ENCODE measurements around the gene PATZ1. TPM values are rescaled to one million over a fixed set of nuclear protein-coding genes. Genes with fewer than 3 reads are reported as not detected.

Gene PATZ1
- total and polyA plus RNA-seq, 5 experiments from 2014 or later: 17.8 to 70.6 (median 34.2) TPM

GRCh38 chr22:31305194-31305593 lies 41.0 kb downstream of the PATZ1 start:
- Mint-ChIP-seq H3K36me3 (peaks cover 5 to 36% (median 7%) of the 10 kb centered on the region in 3 donors), H3K4me3 (no peak overlapping the region), H3K9me3 (no peaks in the 10 kb centered on the region), H3K27me3 (no peaks in the 10 kb centered on the region), H3K27ac (peak overlapping the region in 2 of 10 donors; percentile 16 to 28), H3K4me1 (peaks cover 27 to 61% (median 53%) of the 10 kb centered on the region in 4 donors)
- ATAC-seq (no peak), DNase-seq (no peak)
- POLR2A ChIA-PET: interaction anchor here (1.1 to 19.6 kb wide), 2 partner anchors 10 to 27 kb away, joined by 3 to 407 read pairs; partner anchors contain the start of gene PIK3IP1

DNA sequence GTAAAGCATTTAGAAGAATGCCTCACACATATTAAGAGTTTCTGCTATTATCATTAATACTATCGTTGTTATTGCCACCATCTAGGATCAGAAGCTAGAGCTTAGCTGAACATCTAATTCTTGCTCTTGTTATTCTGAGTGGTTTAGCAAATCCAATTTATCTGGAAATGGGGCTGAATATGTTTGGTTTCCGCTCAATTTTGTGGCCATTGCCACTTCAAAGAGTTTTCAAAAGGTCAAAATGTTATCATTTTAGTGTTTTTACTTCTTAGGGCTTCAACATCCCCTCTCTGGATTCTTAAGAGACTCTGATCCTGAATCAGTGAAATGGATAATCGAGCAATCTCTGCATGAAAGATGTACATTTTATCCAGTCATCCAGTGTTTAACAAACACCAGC lies 43.6 kb downstream of the PATZ1 start:
- POLR2A ChIA-PET: interaction anchor here (1.6 to 19.6 kb wide), 3 partner anchors 7 to 20 kb away, joined by 5 to 407 read pairs (median 407); partner anchors contain the start of gene PIK3IP1
- peaks cover 25 to 61% (median 57%) of the 10 kb centered on the region in 4 donors for H3K4me1 Mint-ChIP-seq
- no peak for ATAC-seq
- H3K27me3 Mint-ChIP-seq: no peaks in the 10 kb centered on the region
- H3K36me3 Mint-ChIP-seq: peaks cover 5 to 33% (median 7%) of the 10 kb centered on the region in 3 donors
- no peaks in the 10 kb centered on the region for H3K9me3 Mint-ChIP-seq
- no peak for DNase-seq
- H3K4me3 Mint-ChIP-seq: no peak overlapping the region
- peak overlapping the region in 2 of 10 donors; percentile 9 to 66 for H3K27ac Mint-ChIP-seq

DNA sequence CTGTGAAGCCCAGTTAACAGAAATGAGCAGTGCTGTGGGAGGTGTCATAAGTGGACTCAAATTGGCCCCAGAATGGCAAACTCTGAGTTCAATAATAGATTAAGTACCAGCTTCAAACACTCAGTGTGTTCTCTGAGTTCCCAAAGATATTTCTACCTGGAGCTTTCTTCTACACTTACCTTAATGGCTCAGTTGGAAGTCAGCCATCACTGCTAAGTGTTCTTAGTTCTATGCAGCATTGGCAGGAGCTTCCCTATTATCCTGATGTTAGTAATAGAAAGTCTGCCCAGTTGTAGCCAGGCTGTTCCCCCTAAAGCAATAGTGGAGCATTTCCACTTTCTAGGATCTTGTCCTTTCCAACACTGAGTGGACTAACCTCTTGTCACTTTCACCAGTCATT lies 44.1 kb downstream of the PATZ1 start:
- Mint-ChIP-seq H3K4me1 (peaks cover 27 to 61% (median 58%) of the 10 kb centered on the region in 4 donors), H3K27ac (peak overlapping the region in 1 of 10 donors; percentile 28), H3K9me3 (no peaks in the 10 kb centered on the region), H3K27me3 (no peaks in the 10 kb centered on the region), H3K4me3 (no peak overlapping the region), H3K36me3 (peaks cover 5 to 33% (median 7%) of the 10 kb centered on the region in 3 donors)
- no peak for DNase-seq
- POLR2A ChIA-PET: interaction anchor here (1.0 to 19.6 kb wide), 3 partner anchors 7 to 23 kb away, joined by 3 to 407 read pairs (median 407); partner anchors contain the start of gene PIK3IP1
- ATAC-seq: no peak

DNA sequence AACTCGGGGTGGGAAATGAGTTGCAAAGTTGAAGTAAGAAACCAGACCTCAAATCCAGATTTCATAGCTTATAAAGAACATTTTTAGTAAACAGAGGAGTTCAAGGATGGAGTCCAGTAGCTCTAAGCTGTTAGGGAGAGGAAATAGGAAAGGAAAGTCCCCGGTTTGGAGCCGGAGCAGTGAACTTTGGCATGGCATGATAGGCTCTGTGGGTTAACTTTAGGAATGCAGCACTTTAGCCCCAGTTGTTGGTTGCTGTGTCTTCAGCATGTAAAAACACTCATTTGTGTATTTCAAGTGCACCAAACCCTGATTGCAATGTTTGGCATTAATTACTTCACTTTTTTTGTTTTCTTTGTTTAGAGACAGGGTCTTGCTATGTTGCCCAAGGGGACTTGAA lies 45.2 kb downstream of the PATZ1 start:
- Mint-ChIP-seq H3K9me3 (no peaks in the 10 kb centered on the region), H3K4me1 (peaks cover 27 to 64% (median 61%) of the 10 kb centered on the region in 4 donors), H3K27ac (peak overlapping the region in 1 of 10 donors; percentile 24), H3K36me3 (peaks cover 5 to 28% (median 7%) of the 10 kb centered on the region in 3 donors), H3K4me3 (peak overlapping the region in 1 of 10 donors; percentile 9), H3K27me3 (no peaks in the 10 kb centered on the region)
- POLR2A ChIA-PET: interaction anchor here (14.2 to 19.6 kb wide), 3 partner anchors 5 to 25 kb away, joined by 407 to 1498 read pairs (median 407); partner anchors contain the start of gene PIK3IP1
- ATAC-seq (no peak), DNase-seq (no peak)

GRCh38 chr22:31295831-31296657 lies 50.1 kb downstream of the PATZ1 start:
- POLR2A ChIA-PET: interaction anchor here (0.6 to 16.8 kb wide), 8 partner anchors 13 to 979 kb away, joined by 3 to 1498 read pairs (median 3); partner anchors contain the start of genes LIMK2, PATZ1 and RNF185
- no peak for DNase-seq
- no peak for ATAC-seq
- H3K4me3 Mint-ChIP-seq: peak overlapping the region; percentile 51 to 96 (median 84)
- peaks cover 12 to 20% (median 17%) of the 10 kb centered on the region in 3 donors for H3K36me3 Mint-ChIP-seq
- peaks cover 0 to 2% (median 0%) of the 10 kb centered on the region in 9 donors for H3K9me3 Mint-ChIP-seq
- peak overlapping the region; percentile 36 to 99 (median 90) for H3K27ac Mint-ChIP-seq
- peaks cover 31 to 78% (median 65%) of the 10 kb centered on the region in 4 donors for H3K4me1 Mint-ChIP-seq
- peaks cover 0 to 3% (median 0%) of the 10 kb centered on the region in 5 donors for H3K27me3 Mint-ChIP-seq

DNA sequence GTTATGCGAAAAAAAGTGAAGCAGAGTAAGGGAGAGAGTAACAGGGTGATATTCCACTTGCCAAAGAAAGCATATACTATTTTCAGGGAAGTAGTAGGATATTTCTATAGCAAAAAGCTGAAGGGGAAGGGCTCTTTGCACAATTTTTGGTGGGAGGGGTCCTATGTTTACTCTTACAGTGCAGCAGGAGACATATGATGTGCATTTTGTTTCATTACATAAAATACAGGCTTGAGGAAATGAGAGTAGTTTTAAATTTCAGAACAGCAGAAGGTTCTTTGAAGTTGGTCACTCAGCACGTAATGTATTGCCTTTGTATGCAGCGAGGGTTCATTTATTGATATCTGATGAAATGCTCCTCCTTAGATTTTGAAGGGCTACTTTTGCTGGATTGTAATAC lies 50.8 kb downstream of the PATZ1 start:
- Mint-ChIP-seq H3K4me3 (peak overlapping the region; percentile 51 to 96 (median 84)), H3K4me1 (peaks cover 31 to 77% (median 60%) of the 10 kb centered on the region in 4 donors), H3K36me3 (peaks cover 14 to 27% (median 21%) of the 10 kb centered on the region in 3 donors), H3K27me3 (peaks cover 0 to 5% (median 0%) of the 10 kb centered on the region in 5 donors), H3K27ac (peak overlapping the region; percentile 36 to 99 (median 87)), H3K9me3 (peaks cover 0 to 2% (median 0%) of the 10 kb centered on the region in 9 donors)
- POLR2A ChIA-PET: interaction anchor here (0.9 to 16.8 kb wide), 4 partner anchors 14 to 46 kb away, joined by 3 to 1498 read pairs (median 380); partner anchors contain the start of gene PATZ1
- ATAC-seq: no peak
- peak in 1 of 10 donors; percentile 27 for DNase-seq

- peaks cover 0 to 2% (median 0%) of the 10 kb centered on the region in 9 donors for H3K9me3 Mint-ChIP-seq
- peaks cover 22 to 46% (median 45%) of the 10 kb centered on the region in 3 donors for H3K36me3 Mint-ChIP-seq
- POLR2A ChIA-PET: interaction anchor here (0.7 to 16.8 kb wide), 33 partner anchors 16 to 986 kb away, joined by 3 to 1498 read pairs (median 6); partner anchors contain the start of genes DRG1, LIMK2, MORC2 and PATZ1
- peak within 1 kb of the TSS; percentile 92 to 100 (median 98) for H3K4me3 Mint-ChIP-seq
- peaks cover 0 to 5% (median 0%) of the 10 kb centered on the region in 5 donors for H3K27me3 Mint-ChIP-seq
- peaks cover 33 to 78% (median 68%) of the 10 kb centered on the region in 4 donors for H3K4me1 Mint-ChIP-seq
- peak within 1 kb of the TSS; percentile 97 to 100 (median 99) for H3K27ac Mint-ChIP-seq
- ATAC-seq: peak; percentile 48 to 55
- peak; percentile 66 to 94 (median 88) for DNase-seq
Measured at GRCh38 chr22:31292236-31292989, 53.7 kb downstream of the PATZ1 start, which contains the start of gene PIK3IP1. Gene PIK3IP1 (minus strand): TSS chr22:31292488. CDS start chr22:31292344, 144 bp downstream.

- Mint-ChIP-seq H3K27me3 (peaks cover 0 to 5% (median 0%) of the 10 kb centered on the region in 5 donors), H3K36me3 (peaks cover 22 to 53% (median 46%) of the 10 kb centered on the region in 3 donors), H3K9me3 (peaks cover 0 to 2% (median 0%) of the 10 kb centered on the region in 9 donors), H3K4me1 (peaks cover 29 to 78% (median 67%) of the 10 kb centered on the region in 4 donors), H3K27ac (peak overlapping the region; percentile 97 to 100 (median 99)), H3K4me3 (peak overlapping the region; percentile 92 to 100 (median 98))
- DNase-seq: peak in 4 of 10 donors; percentile 32 to 60 (median 44)
- no peak for ATAC-seq
- POLR2A ChIA-PET: interaction anchor here (0.7 to 16.8 kb wide), 26 partner anchors 16 to 656 kb away, joined by 3 to 1498 read pairs (median 6); partner anchors contain the start of genes DRG1, LIMK2, MORC2 and PATZ1
Measured at GRCh38 chr22:31291481-31292235, 54.5 kb downstream of the PATZ1 start.

- ATAC-seq (peak; percentile 68 to 72), DNase-seq (peak; percentile 93 to 97 (median 96))
Measured at GRCh38 chr22:31290494-31291471, 55.4 kb downstream of the PATZ1 start.

DNA sequence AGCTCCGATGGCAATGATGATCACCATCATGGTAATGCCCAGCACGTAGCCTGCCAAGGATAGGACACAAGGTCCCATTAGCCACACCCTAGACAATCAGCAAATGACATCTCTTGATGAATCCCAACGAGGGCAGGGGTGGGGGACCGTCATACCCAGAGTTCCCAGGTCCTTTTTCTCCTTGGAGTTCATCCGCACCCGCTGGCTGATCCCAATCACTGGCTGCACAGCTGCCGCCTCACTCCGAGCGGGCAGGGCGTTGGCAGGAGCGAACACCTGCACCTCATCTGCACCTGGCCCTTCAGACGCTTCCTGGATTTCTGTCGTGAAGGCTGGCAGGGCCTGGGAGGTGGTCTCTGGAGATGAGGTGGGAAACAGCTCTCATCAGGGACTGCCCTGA lies 56.8 kb downstream of the PATZ1 start:
- POLR2A ChIA-PET: interaction anchor here (0.6 to 16.8 kb wide), 19 partner anchors 9 to 866 kb away, joined by 3 to 1498 read pairs (median 6); partner anchors contain the start of genes DRG1, LIMK2, MORC2 and PATZ1
- peaks cover 0 to 2% (median 0%) of the 10 kb centered on the region in 9 donors for H3K9me3 Mint-ChIP-seq

More at GRCh38 chr22:31290494-31291471, 55.4 kb downstream of the PATZ1 start:
- Mint-ChIP-seq H3K9me3 (peaks cover 0 to 2% (median 0%) of the 10 kb centered on the region in 9 donors), H3K27me3 (peaks cover 0 to 5% (median 0%) of the 10 kb centered on the region in 5 donors), H3K4me3 (peak overlapping the region; percentile 92 to 100 (median 98)), H3K4me1 (peaks cover 31 to 78% (median 66%) of the 10 kb centered on the region in 4 donors), H3K36me3 (peaks cover 29 to 62% (median 55%) of the 10 kb centered on the region in 3 donors), H3K27ac (peak overlapping the region; percentile 99 to 100 (median 100))
- POLR2A ChIA-PET: interaction anchor here (0.7 to 16.8 kb wide), 36 partner anchors 8 to 867 kb away, joined by 3 to 1498 read pairs (median 5); partner anchors contain the start of genes DRG1, LIMK2, MORC2 and PATZ1

More for the DNA sequence above, 56.8 kb downstream of the PATZ1 start:
- no peak for ATAC-seq
- H3K27me3 Mint-ChIP-seq: peaks cover 0 to 5% (median 0%) of the 10 kb centered on the region in 5 donors
- DNase-seq: no peak
- H3K27ac Mint-ChIP-seq: peak overlapping the region; percentile 99 to 100 (median 100)
- peak overlapping the region; percentile 92 to 100 (median 98) for H3K4me3 Mint-ChIP-seq
- H3K36me3 Mint-ChIP-seq: peaks cover 36 to 76% (median 62%) of the 10 kb centered on the region in 3 donors
- peaks cover 33 to 82% (median 71%) of the 10 kb centered on the region in 4 donors for H3K4me1 Mint-ChIP-seq
